Stimulated activated CD8-positive, alpha-beta memory T cell treated with anti-CD3 and anti-CD28 coated beads, Interleukin-7, amount 100 ng/mL, for 48 hours (primary cell): ENCODE data around the gene PRPF19.

Experiments used
- DNase-seq, 2 donors: peaks; one replicate each; pipeline ENCODE4 v3.0.0-alpha.2; 2020; ENCODE audit warnings: low read depth in 1 of 2; ENCODE audit errors: extremely low read depth in 1 of 2

Gene PRPF19

GRCh38 chr11:60924110-60924905 is 17.9 kb upstream of the PRPF19 start, which contains the start of gene TMEM132A:
TMEM132A (plus strand) TSS chr11:60924460; CDS start chr11:60924634, 174 bp downstream.
- DNase-seq, result no peak

GRCh38 chr11:60923800-60924109 is 17.4 kb upstream of the PRPF19 start:
- DNase-seq, result no peak

GRCh38 chr11:60923326-60923725 is 16.9 kb upstream of the PRPF19 start:
- no peak for DNase-seq

GRCh38 chr11:60922906-60923305 is 16.5 kb upstream of the PRPF19 start:
- DNase-seq, result no peak

- DNase-seq, result no peak
Measured at GRCh38 chr11:60921777-60922335, 15.5 kb upstream of the PRPF19 start.

GRCh38 chr11:60921259-60921658 is 14.9 kb upstream of the PRPF19 start:
- no peak for DNase-seq

- no peak for DNase-seq
Measured at GRCh38 chr11:60919956-60920355, 13.6 kb upstream of the PRPF19 start.

GRCh38 chr11:60919320-60919719 is 12.9 kb upstream of the PRPF19 start:
- no peak for DNase-seq

GRCh38 chr11:60918939-60919265 is 12.5 kb upstream of the PRPF19 start:
- DNase-seq, result no peak

GRCh38 chr11:60918251-60918938 is 12.0 kb upstream of the PRPF19 start:
- DNase-seq, result no peak

- DNase-seq, result no peak
Measured at GRCh38 chr11:60917267-60917666, 10.9 kb upstream of the PRPF19 start.

GRCh38 chr11:60916669-60917206 is 10.4 kb upstream of the PRPF19 start:
- DNase-seq, result no peak

GRCh38 chr11:60915248-60915914 is 9.0 kb upstream of the PRPF19 start:
- DNase-seq, result peak; percentile 54 to 68

GRCh38 chr11:60914633-60915247 is 8.4 kb upstream of the PRPF19 start:
- DNase-seq, result no peak

GRCh38 chr11:60913793-60914632 is 7.6 kb upstream of the PRPF19 start, which contains the start of gene TMEM109:
TMEM109 (plus strand) TSS chr11:60914158; CDS start chr11:60919694, 5,536 bp downstream.
- peak; percentile 65 to 83 for DNase-seq

GRCh38 chr11:60912851-60913528 is 6.6 kb upstream of the PRPF19 start:
- no peak for DNase-seq

GRCh38 chr11:60912223-60912850 is 6.0 kb upstream of the PRPF19 start:
- no peak for DNase-seq

- DNase-seq, result no peak
Measured at GRCh38 chr11:60910711-60911380, 4.5 kb upstream of the PRPF19 start.
